Cardiac muscle cell (in vitro differentiated cells and primary cell): ENCODE results near the gene MYH7. TPM values are rescaled to one million over a fixed set of nuclear protein-coding genes. Genes with fewer than 3 reads are reported as not detected.

Experiments used
- DNase-seq, 2 donors: peaks; one replicate each; pipeline versions ENCODE4 v3.0.0 to v3.0.0-alpha.2; 2010 to 2017; ENCODE audit warnings: low read depth in 1 of 2, low spot score in 1 of 2
- H3K27ac ChIP-seq: fragments of 200-600 bp; sonication (generic); 2 replicates; pipeline ENCODE4 v1.5.1; 2016
- H3K27me3 ChIP-seq: fragments of 200-600 bp; sonication (generic); 2 replicates; pipeline ENCODE4 v1.6.0; 2016; ENCODE audit warnings: control low read depth
- H3K36me3 ChIP-seq: fragments of 200-600 bp; sonication (generic); 2 replicates; pipeline ENCODE4 v1.5.1; 2016; ENCODE audit warnings: control low read depth
- H3K4me1 ChIP-seq: fragments of 200-600 bp; sonication (generic); 2 replicates; pipeline ENCODE4 v1.8.1; 2017; ENCODE audit warnings: low read depth, mild to moderate bottlenecking, mixed run types
- H3K4me3 ChIP-seq: fragments of 200-600 bp; sonication (generic); 2 replicates; pipeline ENCODE4 v1.5.1; 2016; ENCODE audit warnings: mild to moderate bottlenecking
- H3K9me3 ChIP-seq: fragments of 200-600 bp; sonication (generic); 2 replicates; pipeline ENCODE4 v1.5.1; 2017; ENCODE audit warnings: low read depth, mild to moderate bottlenecking, control low read depth
- CTCF ChIP-seq: IDR thresholded peaks from 2 replicates; pipeline ENCODE4 v1.5.1; 2012; ENCODE audit warnings: low read depth, mild to moderate bottlenecking, low read length
- polyA plus RNA-seq: library from polyadenylated mRNA; unstranded; fragments of >200 nt; fragmentation: Nextera tagmentation; extraction: Ambion mirVana; gene quantifications from 2 replicates; pipeline ENCODE4 v1.2.1, GENCODE V29; 2016
- total RNA-seq: library from RNA; depleted of rRNA; stranded (reverse); fragments of >200 nt; gene quantifications from 2 replicates; pipeline ENCODE4 v1.2.3, GENCODE V29; 2016

MYH7 gene
- total and polyA plus RNA-seq, 2 experiments from 2014 or later, result 82.8 to 117 TPM

DNA sequence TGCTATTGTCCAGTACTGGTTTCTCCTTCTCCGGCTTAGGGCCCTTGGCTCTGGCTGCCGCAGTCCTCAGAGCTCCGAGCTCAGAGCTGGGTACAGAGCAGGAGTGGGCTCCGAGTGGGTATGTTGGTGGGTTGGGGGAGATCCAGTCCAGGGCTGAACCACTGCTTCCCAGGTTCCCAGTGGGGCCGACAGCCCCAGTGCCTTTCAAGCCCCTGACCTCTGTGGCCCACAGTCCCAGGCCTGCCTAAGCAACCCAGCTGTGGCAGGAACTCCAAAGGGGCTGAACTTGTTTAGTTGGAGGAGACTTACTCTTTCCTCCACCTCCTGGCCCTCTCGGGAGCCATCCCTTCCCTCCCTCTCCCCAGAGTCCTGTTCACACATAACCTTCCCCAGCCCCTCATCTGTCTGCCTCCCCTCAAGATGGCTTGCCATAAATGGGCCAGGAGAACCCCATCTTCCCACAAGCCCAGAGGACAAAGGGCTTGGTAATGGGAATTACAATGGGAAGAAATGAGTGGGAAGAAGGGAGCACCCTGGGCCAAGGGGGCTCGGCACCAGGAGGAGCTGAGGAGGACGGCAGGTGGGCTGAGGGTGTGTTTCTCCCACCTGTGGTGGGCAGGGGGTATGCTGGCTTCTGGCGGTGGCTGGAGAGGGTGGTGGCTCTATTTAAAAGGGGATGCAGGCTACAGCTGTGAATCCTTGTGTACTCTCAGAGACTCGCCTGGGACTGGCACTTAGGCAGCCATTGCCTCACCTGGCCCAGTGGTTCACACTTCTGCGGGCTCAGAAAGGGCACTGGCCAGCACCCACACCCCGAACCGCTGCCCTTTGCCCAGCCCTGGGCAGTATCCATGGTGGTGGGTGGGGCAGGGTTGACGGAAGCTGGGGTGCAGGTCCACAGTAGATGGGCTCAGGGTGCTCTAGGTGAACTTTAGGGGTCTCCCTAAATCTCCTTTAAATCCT is 23.6 kb downstream of the MYH7 start:
- TF ChIP-seq CTCF, result no peak
- peaks cover 55% of the 10 kb centered on the region for H3K4me1 ChIP-seq
- H3K4me3 ChIP-seq, result no peak overlapping the region
- H3K9me3 ChIP-seq, result no peaks in the 10 kb centered on the region
- H3K36me3 ChIP-seq, result peaks cover 11% of the 10 kb centered on the region
- no peaks in the 10 kb centered on the region for H3K27me3 ChIP-seq
- DNase-seq, result no peak
- H3K27ac ChIP-seq, result peak overlapping the region; percentile 99

DNA sequence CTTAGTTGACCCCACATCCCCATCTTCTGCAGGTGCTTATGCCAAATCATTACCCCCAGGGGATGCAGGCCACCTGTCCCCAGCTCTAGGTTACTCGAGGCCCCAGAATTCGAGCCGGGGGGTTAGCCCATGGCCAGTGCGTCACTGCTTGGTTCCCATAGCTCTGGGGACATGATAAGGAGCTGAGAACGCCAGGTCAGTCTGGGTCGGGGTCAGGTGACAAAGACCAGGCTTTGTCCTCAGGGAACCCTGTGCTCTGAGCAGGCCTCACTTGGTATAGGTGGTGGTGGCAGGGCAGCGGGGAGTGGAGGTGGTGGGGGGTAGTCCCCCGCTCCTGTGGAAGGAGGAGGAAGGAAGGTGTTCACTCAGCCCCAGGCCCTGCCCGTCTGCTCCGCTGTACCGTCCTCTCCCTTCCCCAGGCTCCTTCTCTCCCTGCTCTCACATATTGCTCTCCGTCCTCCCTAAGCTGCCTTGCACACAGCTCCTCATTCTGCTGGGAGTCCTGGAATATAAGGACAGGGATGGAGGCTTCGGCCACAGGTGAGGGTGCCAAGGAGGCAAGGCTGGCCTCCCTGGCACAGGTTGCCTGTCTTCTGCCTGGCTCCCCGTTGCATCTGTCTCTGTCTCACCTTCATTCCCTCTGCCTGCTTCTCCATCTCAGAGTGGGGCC is 25.4 kb downstream of the MYH7 start:
- Histone ChIP-seq H3K27me3 (no peaks in the 10 kb centered on the region), H3K27ac (peak overlapping the region; percentile 99), H3K4me1 (peaks cover 40% of the 10 kb centered on the region), H3K9me3 (no peaks in the 10 kb centered on the region), H3K4me3 (no peak overlapping the region), H3K36me3 (peaks cover 28% of the 10 kb centered on the region)
- DNase-seq, result peak in 1 of 2 donors; percentile 59
- no peak for TF ChIP-seq CTCF

- Histone ChIP-seq H3K9me3 (no peaks in the 10 kb centered on the region), H3K4me3 (peak overlapping the region; percentile 98), H3K27me3 (no peaks in the 10 kb centered on the region), H3K4me1 (peaks cover 39% of the 10 kb centered on the region), H3K36me3 (peaks cover 35% of the 10 kb centered on the region), H3K27ac (peak overlapping the region; percentile 99)
- no peak for TF ChIP-seq CTCF
- no peak for DNase-seq
Measured at GRCh38 chr14:23409475-23409874, 26.0 kb downstream of the MYH7 start.

DNA sequence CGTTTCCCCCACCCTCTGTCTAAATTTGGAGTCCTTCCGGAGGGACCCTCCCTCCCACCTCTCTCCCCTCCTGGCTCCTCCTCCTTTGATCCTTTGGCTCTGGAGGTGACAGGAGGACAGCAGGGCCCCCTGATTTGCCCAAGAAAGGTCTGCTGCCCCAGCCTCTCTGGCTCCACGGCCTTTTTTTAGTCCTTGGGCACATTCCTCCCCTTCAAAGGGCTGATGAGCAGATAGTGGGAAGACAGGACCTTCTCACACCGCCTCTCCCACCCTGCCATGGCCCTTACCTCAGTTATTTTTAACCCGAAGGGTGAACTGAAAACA is 27.2 kb downstream of the MYH7 start:
- Histone ChIP-seq H3K4me3 (peak overlapping the region; percentile 98), H3K9me3 (no peaks in the 10 kb centered on the region), H3K4me1 (peaks cover 36% of the 10 kb centered on the region), H3K27ac (peak overlapping the region; percentile 99), H3K36me3 (peaks cover 47% of the 10 kb centered on the region), H3K27me3 (no peaks in the 10 kb centered on the region)
- no peak for TF ChIP-seq CTCF
- DNase-seq, result peak in 1 of 2 donors; percentile 96

- H3K27ac ChIP-seq, result peak within 1 kb of the TSS; percentile 99
- no peak for TF ChIP-seq CTCF
- DNase-seq, result no peak
- no peaks in the 10 kb centered on the region for H3K27me3 ChIP-seq
- H3K9me3 ChIP-seq, result no peaks in the 10 kb centered on the region
- H3K4me1 ChIP-seq, result peaks cover 40% of the 10 kb centered on the region
- peak within 1 kb of the TSS; percentile 98 for H3K4me3 ChIP-seq
- peaks cover 52% of the 10 kb centered on the region for H3K36me3 ChIP-seq
Measured at GRCh38 chr14:23407516-23408306, 27.7 kb downstream of the MYH7 start, which contains the start of gene MYH6. MYH6 (minus strand) TSS chr14:23408273; CDS start chr14:23407223, 1,050 bp downstream.
